D721Med (cell line): ENCODE results near the gene PTPN1.

ENCODE experiments used
- DNase-seq: peaks from one replicate; pipeline ENCODE4 v3.0.0; 2011; ENCODE audit warnings: low spot score; ENCODE audit not compliant: insufficient read length
- FAIRE-seq: peaks from 2 replicates; lab custom pipeline; 2011; peaks lifted over from hg19 to GRCh38; lab: Jason Lieb, UNC
- TF ChIP-seq, protein P1 (sequence below): IDR thresholded peaks from 2 replicates; pipeline ENCODE4 v1.5.1; 2012; ENCODE audit warnings: mild to moderate bottlenecking, control low read depth; ENCODE audit not compliant: insufficient read depth; ENCODE audit errors: missing control alignments

The PTPN1 gene

DNA sequence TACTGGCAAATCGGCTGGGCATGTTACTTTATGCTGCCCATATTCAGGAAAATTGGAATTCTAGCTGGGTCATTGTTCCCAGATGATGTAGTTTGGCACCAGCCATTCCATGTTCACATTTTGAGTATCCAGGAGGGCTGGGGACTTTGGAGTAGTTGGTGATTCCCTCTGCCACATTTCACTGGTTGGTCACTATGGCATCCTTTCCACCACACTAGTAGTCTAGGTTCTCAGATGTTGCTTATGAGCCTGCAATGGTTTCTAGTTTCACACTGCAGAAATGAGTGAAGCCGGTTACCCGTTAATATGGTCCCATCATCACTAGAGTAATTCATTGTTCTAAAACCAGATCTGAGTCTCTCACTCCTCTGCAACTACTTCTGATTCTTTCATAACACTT lies 4.6 kb downstream of the PTPN1 start:
- TF ChIP-seq, protein P1, sequence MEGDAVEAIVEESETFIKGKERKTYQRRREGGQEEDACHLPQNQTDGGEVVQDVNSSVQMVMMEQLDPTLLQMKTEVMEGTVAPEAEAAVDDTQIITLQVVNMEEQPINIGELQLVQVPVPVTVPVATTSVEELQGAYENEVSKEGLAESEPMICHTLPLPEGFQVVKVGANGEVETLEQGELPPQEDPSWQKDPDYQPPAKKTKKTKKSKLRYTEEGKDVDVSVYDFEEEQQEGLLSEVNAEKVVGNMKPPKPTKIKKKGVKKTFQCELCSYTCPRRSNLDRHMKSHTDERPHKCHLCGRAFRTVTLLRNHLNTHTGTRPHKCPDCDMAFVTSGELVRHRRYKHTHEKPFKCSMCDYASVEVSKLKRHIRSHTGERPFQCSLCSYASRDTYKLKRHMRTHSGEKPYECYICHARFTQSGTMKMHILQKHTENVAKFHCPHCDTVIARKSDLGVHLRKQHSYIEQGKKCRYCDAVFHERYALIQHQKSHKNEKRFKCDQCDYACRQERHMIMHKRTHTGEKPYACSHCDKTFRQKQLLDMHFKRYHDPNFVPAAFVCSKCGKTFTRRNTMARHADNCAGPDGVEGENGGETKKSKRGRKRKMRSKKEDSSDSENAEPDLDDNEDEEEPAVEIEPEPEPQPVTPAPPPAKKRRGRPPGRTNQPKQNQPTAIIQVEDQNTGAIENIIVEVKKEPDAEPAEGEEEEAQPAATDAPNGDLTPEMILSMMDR = no peak
- FAIRE-seq (no peak), DNase-seq (no peak)

DNA sequence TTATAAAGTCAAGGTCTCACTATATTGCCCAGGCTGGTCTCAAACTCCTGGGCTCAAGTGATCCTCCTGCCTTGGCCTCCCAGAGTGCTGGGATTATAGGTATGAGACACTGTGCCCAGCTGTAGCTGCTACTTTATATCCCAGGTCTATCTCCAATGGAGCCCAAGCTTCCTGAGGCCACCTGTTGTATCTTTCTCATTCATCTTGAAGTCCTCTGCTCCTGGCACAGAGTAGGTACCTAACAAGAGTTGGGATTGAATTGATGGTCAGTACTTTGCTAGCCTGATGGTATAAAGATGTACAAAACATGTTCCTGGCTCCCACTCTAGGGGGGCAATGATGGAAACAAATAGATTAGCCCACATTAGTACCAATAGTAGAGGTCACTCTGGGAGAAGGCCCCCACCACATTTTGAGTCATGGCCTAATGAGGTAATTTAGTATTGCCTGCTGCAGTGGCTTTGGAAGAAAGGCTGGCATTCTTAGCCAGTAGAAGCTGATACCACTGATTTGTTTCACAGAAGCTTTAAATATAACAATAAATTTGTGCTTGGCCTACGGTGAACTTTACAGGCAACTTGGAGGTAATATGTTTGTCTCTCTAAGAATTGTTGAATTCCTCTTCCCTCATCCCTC lies 5.4 kb downstream of the PTPN1 start:
- FAIRE-seq (no peak), DNase-seq (no peak)
- TF ChIP-seq, protein P1 = no peak

DNA sequence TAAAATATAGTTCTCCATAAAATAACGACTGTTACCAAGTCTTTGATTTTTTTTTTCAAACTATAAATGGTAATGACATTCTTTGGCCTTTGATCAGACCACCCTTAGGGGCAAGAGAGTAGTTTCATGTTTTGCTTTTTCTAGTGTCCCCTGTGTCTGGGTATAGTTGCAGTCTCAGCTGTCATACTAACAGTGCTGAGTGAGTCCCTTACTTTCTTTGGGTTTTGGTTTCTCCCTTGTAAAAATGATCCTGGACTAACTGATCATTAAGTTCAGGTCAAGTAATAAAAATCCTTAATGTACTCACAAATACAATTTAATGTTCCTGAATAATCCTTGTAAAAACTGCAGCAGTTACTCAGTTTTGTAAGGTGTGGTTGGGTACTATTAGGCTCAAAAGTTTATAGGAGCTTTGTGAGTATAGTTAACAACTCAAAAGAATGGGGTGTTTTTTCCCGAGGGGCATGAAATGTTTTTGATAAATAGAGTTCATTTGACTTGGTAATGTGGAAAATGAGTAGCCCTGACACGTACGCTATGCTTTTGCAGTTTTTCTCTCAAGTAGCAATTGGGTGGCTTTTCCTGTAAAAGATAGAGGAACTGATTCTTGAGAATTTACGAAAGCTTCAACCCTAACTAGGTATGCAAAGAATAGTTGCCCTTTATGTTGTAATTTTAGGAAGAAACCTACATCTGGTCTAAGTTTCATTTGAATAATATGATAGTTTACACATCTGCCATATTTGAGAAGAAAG lies 6.2 kb downstream of the PTPN1 start:
- FAIRE-seq = no peak
- TF ChIP-seq, protein P1 = no peak
- no peak for DNase-seq

DNA sequence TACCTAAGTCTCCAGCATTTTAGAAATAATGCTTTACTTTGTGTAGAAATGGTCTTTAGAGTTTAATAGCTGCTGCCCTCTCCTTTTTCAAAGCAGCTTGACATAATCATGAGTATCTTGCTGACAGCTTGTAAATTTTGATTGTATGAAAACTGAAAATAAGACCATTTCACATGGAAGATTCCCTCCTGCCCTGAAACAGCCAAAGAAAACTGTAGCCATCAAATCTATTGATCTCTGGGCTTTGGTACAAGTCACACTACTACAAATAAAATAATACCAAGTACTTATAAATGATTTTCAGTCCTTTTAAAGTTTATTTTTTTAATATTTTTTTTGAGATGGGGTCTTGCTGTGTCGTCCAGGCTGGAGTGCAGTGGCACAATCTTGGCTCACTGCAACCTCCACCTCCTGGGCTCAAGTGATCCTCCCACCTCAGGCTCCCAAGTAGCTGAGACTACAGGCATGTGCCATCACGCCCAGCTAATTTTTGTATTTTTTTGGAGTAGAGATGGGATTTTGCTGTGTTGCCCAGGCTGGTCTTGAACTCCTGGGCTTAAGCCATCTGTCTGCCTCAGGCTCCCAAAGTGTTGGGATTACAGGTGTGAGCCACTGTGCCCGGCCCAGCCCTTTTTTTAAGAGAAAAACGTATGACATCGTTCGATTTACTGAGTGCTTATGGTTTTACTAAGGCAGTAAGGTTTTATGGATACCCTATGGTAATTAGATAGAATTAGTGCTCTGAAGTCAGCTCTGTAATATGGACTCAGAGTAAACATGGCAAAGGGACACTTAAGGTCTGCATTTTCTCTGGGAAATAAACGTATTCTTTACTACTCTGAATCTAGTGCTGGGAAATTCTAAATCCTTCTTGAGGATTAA lies 7.0 kb downstream of the PTPN1 start:
- TF ChIP-seq, protein P1 = no peak
- DNase-seq (no peak), FAIRE-seq (no peak)

DNA sequence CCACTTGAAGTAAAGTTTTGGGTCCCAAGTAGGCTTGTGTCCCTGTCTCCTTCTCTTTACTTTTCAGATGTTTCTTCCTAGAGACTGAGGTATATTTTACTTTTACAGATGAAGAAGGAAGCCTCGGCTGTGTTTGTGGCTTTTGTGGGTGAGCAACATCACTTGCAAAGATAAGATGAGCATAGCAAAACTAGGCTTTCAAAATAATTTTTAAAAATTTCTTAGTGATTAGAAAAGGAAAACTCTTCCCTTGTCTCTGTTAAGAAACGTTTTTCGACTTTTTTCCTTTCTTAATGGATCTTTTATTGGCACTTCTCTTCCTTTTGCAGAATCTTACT lies 7.6 kb downstream of the PTPN1 start:
- FAIRE-seq (no peak), DNase-seq (no peak)
- TF ChIP-seq, protein P1 = no peak

DNA sequence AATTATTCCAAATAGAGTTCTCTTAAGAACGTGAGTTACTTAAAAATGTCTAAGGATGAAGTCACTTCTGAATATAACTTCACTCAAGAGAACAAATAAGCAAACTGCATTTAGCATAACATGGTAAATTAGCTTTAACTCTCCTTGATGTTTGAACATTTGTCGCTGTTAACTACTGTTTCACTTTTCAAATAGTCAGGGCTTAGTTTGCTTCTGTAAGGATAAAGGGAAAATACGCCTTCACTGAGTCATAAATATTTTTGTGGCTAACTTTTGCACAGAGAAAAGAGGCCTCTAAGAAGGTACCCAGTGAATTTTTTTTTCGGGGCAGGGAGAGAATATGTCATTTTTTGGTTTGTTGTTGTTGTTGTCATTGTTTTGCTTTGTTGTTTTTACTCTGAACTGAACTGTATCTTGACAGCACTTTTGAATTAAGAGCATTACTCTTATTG lies 8.1 kb downstream of the PTPN1 start:
- FAIRE-seq = no peak

More for the DNA sequence above, 8.1 kb downstream of the PTPN1 start:
- TF ChIP-seq, protein P1 = no peak
- DNase-seq = no peak
